GM12892 (cell line): ENCODE data around the gene LRTM1.

Experiments
- DNase-seq: peaks from one replicate; pipeline ENCODE4 v3.0.0; 2011; ENCODE audit not compliant: insufficient read length
- FAIRE-seq: peaks from 2 replicates; lab custom pipeline; 2011; peaks lifted over from hg19 to GRCh38; lab: Jason Lieb, UNC
- POLR2A ChIP-seq: IDR thresholded peaks from 2 replicates; pipeline ENCODE4 v1.6.1; 2011; ENCODE audit warnings: low read depth, low read length, control low read depth
- POLR2AphosphoS5 ChIP-seq: IDR thresholded peaks from 2 replicates; pipeline ENCODE4 v1.6.1; 2011; ENCODE audit warnings: low read depth, low read length, control low read depth
- TAF1 ChIP-seq: IDR thresholded peaks from 2 replicates; pipeline ENCODE4 v1.6.1; 2011; ENCODE audit warnings: low read depth, mild to moderate bottlenecking, control low read depth, low read length, borderline replicate concordance

Gene LRTM1

DNA sequence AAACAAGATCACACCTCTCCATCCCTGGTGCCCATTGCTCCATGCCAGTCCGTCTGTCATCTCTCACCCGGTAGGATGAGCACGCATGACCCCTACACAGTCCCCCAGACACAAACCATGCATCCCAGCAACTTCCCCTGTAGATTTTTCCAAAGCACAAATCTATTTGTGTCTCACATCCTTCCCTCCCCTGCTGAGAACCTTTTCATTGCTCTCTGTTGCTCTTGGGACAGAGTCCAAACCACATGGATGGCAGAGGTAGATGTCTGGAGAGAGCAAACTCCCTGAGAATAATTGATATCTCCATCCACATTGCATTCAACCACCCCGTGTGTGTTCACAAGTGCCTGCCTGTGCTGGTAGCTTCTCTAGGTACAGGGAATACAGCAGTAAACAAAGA is 29.9 kb upstream of the LRTM1 start:
- no peak for TF ChIP-seq POLR2A
- no peak for TF ChIP-seq POLR2AphosphoS5
- TF ChIP-seq TAF1, result no peak
- DNase-seq, result no peak
- FAIRE-seq, result no peak

DNA sequence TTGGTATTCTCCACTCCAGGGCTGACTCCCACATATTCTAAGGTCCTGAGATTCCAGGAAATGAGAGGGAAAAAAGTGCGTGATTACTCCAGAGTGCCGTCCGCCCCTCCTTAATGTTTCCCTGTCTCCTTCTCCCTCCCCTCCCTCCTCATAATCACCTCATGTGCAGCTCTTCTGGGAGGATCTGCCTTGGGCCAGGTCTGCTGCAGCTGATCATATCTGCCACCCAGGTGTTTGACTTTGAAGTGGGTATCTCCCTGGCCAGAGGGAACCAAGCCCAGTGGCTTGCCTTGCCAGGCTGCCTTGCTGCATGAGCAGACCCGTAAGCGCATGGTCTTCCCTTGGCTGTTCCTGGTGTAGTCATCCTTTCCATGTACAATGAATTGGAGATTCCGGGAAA is 28.1 kb upstream of the LRTM1 start:
- DNase-seq (no peak), FAIRE-seq (no peak)
- TF ChIP-seq TAF1 (no peak), POLR2A (no peak), POLR2AphosphoS5 (no peak)

DNA sequence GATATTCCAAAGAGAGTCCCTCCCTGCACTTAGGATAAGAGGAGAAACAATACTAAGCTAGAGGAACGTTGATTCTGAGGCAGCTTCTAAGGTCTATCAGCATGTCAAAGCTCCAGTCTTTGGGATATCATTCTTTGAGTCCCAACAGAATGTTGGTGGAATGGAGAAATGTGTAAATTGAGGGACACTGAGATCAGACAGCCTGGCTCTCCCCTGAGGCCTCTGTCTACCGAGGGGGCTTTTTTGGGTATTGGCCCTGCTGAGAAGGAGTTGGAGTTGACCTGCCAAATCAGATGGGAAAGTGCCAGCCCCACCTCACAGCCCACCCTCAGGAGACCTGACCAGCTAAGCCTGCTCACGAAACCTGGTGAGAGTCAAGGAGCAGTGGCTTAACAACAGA is 27.6 kb upstream of the LRTM1 start:
- DNase-seq (no peak), FAIRE-seq (no peak)
- no peak for TF ChIP-seq TAF1
- TF ChIP-seq POLR2AphosphoS5, result no peak
- TF ChIP-seq POLR2A, result no peak

DNA sequence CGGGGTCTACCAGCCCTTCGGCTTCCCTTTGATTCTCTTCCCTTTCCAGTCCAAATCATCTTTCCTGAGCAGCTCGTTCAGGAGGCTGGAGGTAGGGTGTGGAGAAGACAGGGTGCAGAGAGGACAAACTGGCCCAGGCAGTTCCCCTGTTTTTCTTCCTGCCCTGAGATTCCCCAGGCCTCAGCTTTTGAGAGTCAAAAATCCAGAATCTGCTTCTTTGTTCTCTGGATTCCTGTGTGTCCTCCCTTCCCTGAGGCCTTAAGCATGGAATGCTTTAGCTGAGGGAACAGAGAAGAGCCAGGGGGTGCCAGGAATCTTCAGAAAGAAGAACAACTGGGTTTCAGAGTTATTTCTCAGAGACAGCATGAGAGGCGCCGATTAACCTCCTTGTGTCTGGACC is 26.7 kb upstream of the LRTM1 start:
- DNase-seq, result no peak
- no peak for FAIRE-seq
- no peak for TF ChIP-seq POLR2A
- TF ChIP-seq TAF1, result no peak
- no peak for TF ChIP-seq POLR2AphosphoS5

DNA sequence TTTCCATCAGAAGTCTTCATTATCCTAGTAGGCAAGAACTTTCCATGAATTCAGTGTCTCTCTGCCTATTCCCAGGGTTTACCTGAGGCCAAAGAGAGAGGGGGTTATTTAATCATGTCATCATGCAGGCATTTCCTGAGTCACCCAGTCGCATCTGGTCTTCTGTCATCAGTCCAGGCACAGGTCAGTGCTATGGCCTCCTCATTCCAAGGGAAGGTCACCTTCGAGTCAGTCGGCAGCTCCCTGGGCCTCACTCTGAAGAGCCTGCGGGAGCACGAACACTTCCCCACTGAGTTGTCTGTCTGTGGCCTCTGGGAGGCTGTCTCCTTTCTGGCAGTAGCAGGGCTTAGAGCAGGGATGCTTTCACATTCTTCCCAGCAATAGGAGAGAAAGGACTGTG is 26.2 kb upstream of the LRTM1 start:
- TF ChIP-seq TAF1, result no peak
- no peak for TF ChIP-seq POLR2A
- no peak for TF ChIP-seq POLR2AphosphoS5
- no peak for DNase-seq
- FAIRE-seq, result no peak

DNA sequence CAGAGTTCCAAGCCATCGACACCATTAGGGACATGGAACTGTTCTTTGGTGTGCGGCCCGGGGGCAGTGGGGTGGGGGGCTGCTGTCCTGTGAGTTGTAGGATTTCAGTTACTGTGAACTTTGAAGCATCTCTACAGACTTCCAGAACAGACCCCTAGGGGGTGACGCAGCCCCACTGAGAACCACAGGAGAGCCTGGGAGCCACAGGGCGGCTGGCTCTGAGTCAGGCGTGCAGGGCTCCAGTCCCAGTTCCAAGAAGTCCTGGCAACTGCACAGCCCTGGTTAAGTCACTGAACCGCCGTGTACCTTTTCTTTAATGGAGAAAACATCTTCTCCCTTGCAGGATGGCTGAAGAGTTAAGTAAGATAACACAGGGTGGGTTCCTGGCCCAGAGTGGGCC is 23.5 kb upstream of the LRTM1 start:
- TF ChIP-seq POLR2AphosphoS5, result no peak
- no peak for TF ChIP-seq TAF1
- DNase-seq (no peak), FAIRE-seq (no peak)

DNA sequence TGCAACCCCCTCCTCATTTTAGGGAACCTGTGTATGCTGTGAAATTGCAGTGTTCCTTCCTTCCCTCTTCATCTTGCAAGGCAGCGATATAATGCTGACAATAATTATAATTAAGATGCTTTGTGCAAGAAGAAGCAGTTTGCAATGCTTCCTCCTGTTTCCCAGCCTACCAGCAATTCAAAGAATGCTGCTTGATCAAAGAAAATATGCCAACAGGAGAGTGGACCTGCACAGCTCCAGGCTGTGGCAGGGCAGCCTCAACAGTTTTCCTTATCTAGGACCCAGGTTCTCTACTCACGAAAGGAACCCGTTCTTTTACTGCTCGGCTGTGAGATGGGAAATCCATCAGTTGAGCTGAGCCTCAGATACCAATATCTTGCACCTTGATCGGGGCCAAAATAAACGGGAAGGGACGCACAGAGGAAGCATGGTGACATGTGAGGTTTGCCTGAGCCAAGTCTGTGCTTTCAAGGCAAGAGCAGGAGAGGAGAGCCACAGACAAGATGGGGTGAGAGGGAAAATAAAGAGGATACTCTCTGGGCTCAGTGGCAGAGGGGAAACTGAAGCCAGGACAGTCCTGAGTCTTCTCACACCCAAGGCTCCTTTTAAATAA is 22.6 kb upstream of the LRTM1 start:
- DNase-seq (no peak), FAIRE-seq (no peak)
- TF ChIP-seq TAF1 (no peak), POLR2A (no peak), POLR2AphosphoS5 (no peak)

GRCh38 chr3:54949491-54950044 is 21.7 kb upstream of the LRTM1 start:
- DNase-seq (no peak), FAIRE-seq (no peak)
- TF ChIP-seq POLR2AphosphoS5 (no peak), TAF1 (no peak), POLR2A (no peak)

DNA sequence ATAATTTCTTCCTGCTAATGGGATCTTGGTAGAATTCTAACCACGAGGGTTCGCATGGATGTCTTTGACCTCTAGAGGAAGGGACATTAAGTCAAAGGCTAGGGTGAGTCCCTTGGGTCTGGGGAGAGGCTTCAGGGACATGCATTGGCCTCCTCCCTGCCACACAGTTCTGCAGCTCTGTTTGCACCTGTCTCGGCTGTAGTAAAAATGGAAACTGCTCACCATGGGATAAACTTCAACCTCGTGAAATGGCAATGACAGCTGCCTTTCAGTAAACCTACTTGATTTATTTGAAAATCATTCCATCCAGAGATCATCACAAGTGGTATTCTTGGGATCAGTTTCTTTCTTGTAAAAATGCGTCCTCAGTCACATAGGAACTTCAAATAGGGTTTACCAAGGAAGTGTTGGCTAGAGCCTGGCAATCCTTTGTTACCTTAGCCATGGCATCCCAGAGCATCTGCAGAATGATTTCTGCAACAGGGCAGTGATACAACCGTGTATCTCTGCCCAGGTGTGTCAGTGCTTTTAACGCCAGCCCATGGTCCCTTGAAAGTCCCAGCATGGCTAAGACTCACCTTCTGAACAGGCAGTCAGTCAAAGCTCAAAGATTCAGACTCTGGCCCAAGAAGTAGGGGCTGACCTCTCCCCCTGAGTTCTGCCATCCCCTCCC is 14.0 kb upstream of the LRTM1 start:
- DNase-seq (no peak), FAIRE-seq (no peak)
- no peak for TF ChIP-seq POLR2AphosphoS5
- no peak for TF ChIP-seq POLR2A
- no peak for TF ChIP-seq TAF1

GRCh38 chr3:54940971-54941370 is 13.1 kb upstream of the LRTM1 start:
- DNase-seq (no peak), FAIRE-seq (no peak)
- TF ChIP-seq POLR2A, result no peak
- TF ChIP-seq POLR2AphosphoS5, result no peak

DNA sequence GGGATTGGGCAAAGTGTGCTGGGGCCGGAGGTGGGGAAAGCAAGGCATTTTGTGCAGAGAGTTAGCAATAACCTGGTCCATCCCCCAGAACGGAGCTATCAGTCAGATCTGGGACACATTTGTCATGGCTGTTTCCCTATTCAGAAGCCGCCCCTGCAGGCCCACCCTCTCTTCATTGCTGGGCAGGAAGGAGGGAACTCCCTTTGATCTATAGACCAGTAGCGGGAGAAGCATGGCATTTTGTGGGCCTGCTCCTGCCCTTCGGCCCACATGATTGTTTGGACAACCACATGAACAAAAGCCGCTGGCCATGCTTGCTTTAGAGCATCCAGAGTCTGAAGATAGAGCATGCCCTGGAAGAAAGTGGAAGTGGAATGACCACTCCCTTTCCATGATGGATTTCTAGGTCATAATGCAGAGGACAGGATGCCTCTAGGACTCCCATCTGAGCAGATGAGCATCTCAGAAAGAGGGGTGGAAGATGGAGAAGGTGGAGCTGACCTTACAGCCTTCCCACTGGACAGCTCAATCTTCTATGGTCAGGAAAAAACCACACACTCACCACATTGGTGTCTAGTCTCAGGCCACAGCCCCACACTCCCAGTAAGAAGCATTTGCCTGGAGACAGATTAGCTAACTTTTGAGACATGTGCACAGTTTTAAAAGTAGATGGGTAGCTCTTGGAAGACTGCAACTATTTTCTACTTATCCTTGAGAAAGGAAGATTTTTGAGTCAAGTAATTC is 11.9 kb upstream of the LRTM1 start:
- DNase-seq, result no peak
- TF ChIP-seq POLR2AphosphoS5 (no peak), TAF1 (no peak), POLR2A (no peak)
- FAIRE-seq, result no peak
